Endothelial cell of umbilical vein (primary cell): ENCODE measurements around the gene GRB14. TPM values are rescaled to one million over a fixed set of nuclear protein-coding genes. Genes with fewer than 3 reads are reported as not detected.

Experiments
- BruUV-seq: library from RNA; stranded (reverse); fragments of 400-500 nt; replicated peaks from 2 replicates; lab custom pipeline; 2021; lab: Mats Ljungman, UMichigan
- CTCF ChIA-PET: fragments of 300-600, 350-600 bp; sonication (Branson Sonifier 250); formaldehyde crosslinking; loops from one replicate; lab custom pipeline; 2021; ENCODE audit warnings: antibody characterized with exemption, inconsistent platforms; lab: Charles Lee
- POLR2A ChIA-PET: fragments of 300-600, 350-600 bp; sonication (Branson Sonifier 250); formaldehyde crosslinking; loops from one replicate; lab custom pipeline; 2021; ENCODE audit warnings: antibody characterized with exemption, inconsistent platforms; lab: Charles Lee
- DNase-seq: peaks from one replicate; pipeline ENCODE4 v3.0.0-alpha.2; 2011; ENCODE audit warnings: low read depth, low spot score
- FAIRE-seq: peaks from 2 replicates; lab custom pipeline; 2011; peaks lifted over from hg19 to GRCh38; lab: Jason Lieb, UNC
- H2AFZ ChIP-seq: 2 replicates; pipeline ENCODE4 v1.6.0; 2012; ENCODE audit warnings: low read depth, low read length, control low read depth, inconsistent platforms
- H3K27ac ChIP-seq: 2 replicates; pipeline ENCODE4 v1.5.1; 2011; ENCODE audit warnings: low read depth, mild to moderate bottlenecking, control low read depth, low read length, moderate library complexity; ENCODE audit not compliant: insufficient read depth
- H3K27me3 ChIP-seq, 2 experiments: 2 replicates each; pipeline versions ENCODE4 v1.6.0 to v1.6.1; 2011; ENCODE audit warnings: low read length in 2 of 2, mixed read lengths in 1 of 2; ENCODE audit not compliant: control insufficient read depth in 2 of 2, insufficient read depth in 2 of 2
- H3K36me3 ChIP-seq, 2 experiments: 2 replicates in 1 of 2; 3 replicates in 1 of 2; pipeline ENCODE4 v1.5.1; 2011; ENCODE audit warnings: low read length in 2 of 2, mild to moderate bottlenecking in 1 of 2, moderate library complexity in 1 of 2; ENCODE audit not compliant: control insufficient read depth in 2 of 2, insufficient read depth in 2 of 2; ENCODE audit errors: extremely low read depth in 1 of 2
- H3K4me1 ChIP-seq: 3 replicates; pipeline ENCODE4 v1.5.1; 2011; ENCODE audit warnings: mild to moderate bottlenecking, low read length; ENCODE audit not compliant: control insufficient read depth, insufficient read depth; ENCODE audit errors: extremely low read depth
- H3K4me2 ChIP-seq: 2 replicates; pipeline ENCODE4 v1.6.1; 2011; ENCODE audit warnings: low read length, control low read depth, mixed read lengths; ENCODE audit not compliant: insufficient read depth
- H3K4me3 ChIP-seq, 3 experiments: fragments of 200-600 bp in 1 of 3; sonication (generic), shearing (Covaris generic) in 1 of 3; replicated peaks in 1 of 3; 2 replicates each; pipeline ENCODE4 v1.5.1; 2011 to 2016; ENCODE audit warnings: control low read depth in 3 of 3, low read length in 3 of 3, mild to moderate bottlenecking in 2 of 3, inconsistent platforms in 1 of 3, low read depth in 1 of 3, moderate library complexity in 1 of 3; ENCODE audit not compliant: insufficient read depth in 1 of 3
- H3K79me2 ChIP-seq: 2 replicates; pipeline ENCODE4 v1.6.0; 2012; ENCODE audit warnings: low read length, inconsistent platforms; ENCODE audit not compliant: control insufficient read depth, insufficient read depth
- H3K9ac ChIP-seq: replicated peaks from 2 replicates; pipeline ENCODE3; 2011; ENCODE audit warnings: low read length, control low read depth; ENCODE audit not compliant: insufficient read depth; ENCODE audit errors: extremely low read depth
- H3K9me1 ChIP-seq: replicated peaks from 3 replicates; pipeline ENCODE4 v1.6.0; 2011; ENCODE audit warnings: mild to moderate bottlenecking, low read length; ENCODE audit not compliant: control insufficient read depth, insufficient read depth; ENCODE audit errors: extremely low read depth
- H3K9me3 ChIP-seq: replicated peaks from 2 replicates; pipeline ENCODE4 v1.5.1; 2012; ENCODE audit warnings: low read length, inconsistent platforms; ENCODE audit not compliant: control insufficient read depth, insufficient read depth
- H4K20me1 ChIP-seq: replicated peaks from 2 replicates; pipeline ENCODE3; 2011; ENCODE audit warnings: mild to moderate bottlenecking, low read length; ENCODE audit not compliant: control insufficient read depth, insufficient read depth; ENCODE audit errors: extremely low read depth
- CTCF ChIP-seq, 2 donors: IDR thresholded peaks; 1 replicate in 1 of 2; 2 replicates in 1 of 2; pipeline ENCODE4 v1.5.1; 2011; ENCODE audit warnings: low read length in 2 of 2, mild to moderate bottlenecking in 2 of 2, moderate library complexity in 2 of 2, control low read depth in 1 of 2, inconsistent platforms in 1 of 2, low read depth in 1 of 2; ENCODE audit not compliant: insufficient read depth in 1 of 2; ENCODE audit errors: extremely low read depth in 1 of 2
- EZH2 ChIP-seq: IDR thresholded peaks from 2 replicates; pipeline ENCODE4 v1.6.1; 2012; ENCODE audit warnings: borderline replicate concordance, low read depth, mild to moderate bottlenecking, moderate library complexity, low read length, inconsistent platforms; ENCODE audit not compliant: severe bottlenecking
- FOS ChIP-seq: IDR thresholded peaks from 2 replicates; pipeline ENCODE4 v1.6.1; 2011; ENCODE audit warnings: mild to moderate bottlenecking, low read length, moderate library complexity, borderline replicate concordance; ENCODE audit not compliant: insufficient read depth
- GATA2 ChIP-seq: IDR thresholded peaks from 2 replicates; pipeline ENCODE4 v1.7.0; 2011; ENCODE audit warnings: low read depth, mild to moderate bottlenecking, moderate library complexity, mixed read lengths, low read length; ENCODE audit not compliant: insufficient read length, insufficient read depth
- JUN ChIP-seq: IDR thresholded peaks from 2 replicates; pipeline ENCODE4 v1.6.1; 2011; ENCODE audit warnings: borderline replicate concordance, low read depth; ENCODE audit not compliant: insufficient read length, insufficient read depth
- MAX ChIP-seq: IDR thresholded peaks from 2 replicates; pipeline ENCODE4 v1.6.1; 2011; ENCODE audit not compliant: insufficient read depth, insufficient read length
- MYC ChIP-seq: IDR thresholded peaks from one replicate; pipeline ENCODE4 v1.6.1; 2011; ENCODE audit warnings: mild to moderate bottlenecking, low read depth, low read length
- POLR2A ChIP-seq: IDR thresholded peaks from 2 replicates; pipeline ENCODE4 v1.6.1; 2012; ENCODE audit warnings: low read depth, mild to moderate bottlenecking, control low read depth, low read length
- POLR2AphosphoS5 ChIP-seq: IDR thresholded peaks from 2 replicates; pipeline ENCODE4 v1.6.1; 2012; ENCODE audit warnings: low read depth, mild to moderate bottlenecking, control low read depth, low read length, moderate library complexity; ENCODE audit not compliant: insufficient read depth
- dilution Hi-C: fragments of 300-500 bp; cut with MboI; formaldehyde crosslinking; loops from one replicate; pipeline ENCODE4 v1.15.0; 2019; ENCODE audit warnings: low sequenced_read_pairs; ENCODE audit not compliant: extremely low pct_ligation_motif_present
- intact Hi-C: fragments of 100-400 bp; cut with micrococcal nuclease; formaldehyde crosslinking; loops from one replicate; pipeline ENCODE4 v1.10.0; 2022
- polyA plus RNA-seq, 4 experiments: library from polyadenylated mRNA; depleted of rRNA in 3 of 4; stranded (reverse) in 3 of 4; unstranded in 1 of 4; fragments of >200 nt; gene quantifications; 2 replicates each; pipeline versions ENCODE4 v1.2.1 to v1.2.3, GENCODE V29; 2011 to 2012; ENCODE audit warnings: missing spikeins in 1 of 4
- total RNA-seq: library from RNA; stranded (reverse); gene quantifications from 2 replicates; pipeline ENCODE4 v1.2.3, GENCODE V29; 2021

Gene GRB14
- total and polyA plus RNA-seq, 2 donors (not counting 3 experiments of a cell fraction or from before 2014, with no cell fraction given): 3.0 to 10.3 TPM

- no peaks in the 10 kb centered on the region for H3K9me3 ChIP-seq
- CTCF ChIA-PET: interaction anchor here (1.2 to 2.5 kb wide), 4 partner anchors 12 to 1341 kb away, joined by 3 to 8 read pairs (median 6); no protein-coding TSS in a partner anchor
- H2AFZ ChIP-seq: no peak overlapping the region
- H4K20me1 ChIP-seq: no peaks in the 10 kb centered on the region
- no peak overlapping the region for H3K4me3 ChIP-seq
- POLR2A ChIA-PET: no interaction called here
- TF ChIP-seq EZH2 (no peak), JUN (no peak), FOS (no peak), POLR2AphosphoS5 (no peak), MAX (no peak), MYC (no peak), POLR2A (no peak), CTCF (IDR thresholded peaks at IDR 0.05; ENCODE audit: extremely low read depth in 1 of 2, insufficient read depth in 1 of 2, low read depth in 1 of 2, low read length in 2 of 2) (no peak), GATA2 (no peak)
- dilution Hi-C loops (no loop called here), intact Hi-C loops (loop anchor here (10.0 kb wide), 1 partner anchor 699 kb away; no protein-coding TSS in a partner anchor)
- no peak overlapping the region for H3K4me2 ChIP-seq
- no peak overlapping the region for H3K9ac ChIP-seq
- BruUV-seq: no TSS peak
- H3K79me2 ChIP-seq: no peaks in the 10 kb centered on the region
- H3K36me3 ChIP-seq: no peaks in the 10 kb centered on the region
- H3K9me1 ChIP-seq: no peaks in the 10 kb centered on the region
- no peak overlapping the region for H3K27ac ChIP-seq
- FAIRE-seq (no peak), DNase-seq (no peak)
- no peaks in the 10 kb centered on the region for H3K27me3 ChIP-seq
- H3K4me1 ChIP-seq: peaks cover 7% of the 10 kb centered on the region
Measured at GRCh38 chr2:164523726-164524125, 97.6 kb downstream of the GRB14 start.
